Cardiac muscle cell (in vitro differentiated cells and primary cell): ENCODE measurements around the gene SLC25A10. TPM values are rescaled to one million over a fixed set of nuclear protein-coding genes. Genes with fewer than 3 reads are reported as not detected.

Experiments
- DNase-seq, 2 donors: peaks; one replicate each; pipeline versions ENCODE4 v3.0.0 to v3.0.0-alpha.2; 2010 to 2017; ENCODE audit warnings: low read depth in 1 of 2, low spot score in 1 of 2
- H3K27ac ChIP-seq: fragments of 200-600 bp; sonication (generic); 2 replicates; pipeline ENCODE4 v1.5.1; 2016
- H3K27me3 ChIP-seq: fragments of 200-600 bp; sonication (generic); 2 replicates; pipeline ENCODE4 v1.6.0; 2016; ENCODE audit warnings: control low read depth
- H3K36me3 ChIP-seq: fragments of 200-600 bp; sonication (generic); 2 replicates; pipeline ENCODE4 v1.5.1; 2016; ENCODE audit warnings: control low read depth
- H3K4me1 ChIP-seq: fragments of 200-600 bp; sonication (generic); 2 replicates; pipeline ENCODE4 v1.8.1; 2017; ENCODE audit warnings: low read depth, mild to moderate bottlenecking, mixed run types
- H3K4me3 ChIP-seq: fragments of 200-600 bp; sonication (generic); 2 replicates; pipeline ENCODE4 v1.5.1; 2016; ENCODE audit warnings: mild to moderate bottlenecking
- H3K9me3 ChIP-seq: fragments of 200-600 bp; sonication (generic); 2 replicates; pipeline ENCODE4 v1.5.1; 2017; ENCODE audit warnings: low read depth, mild to moderate bottlenecking, control low read depth
- polyA plus RNA-seq: library from polyadenylated mRNA; unstranded; fragments of >200 nt; fragmentation: Nextera tagmentation; extraction: Ambion mirVana; gene quantifications from 2 replicates; pipeline ENCODE4 v1.2.1, GENCODE V29; 2016
- total RNA-seq: library from RNA; depleted of rRNA; stranded (reverse); fragments of >200 nt; gene quantifications from 2 replicates; pipeline ENCODE4 v1.2.3, GENCODE V29; 2016
- TF ChIP-seq, protein P1 (sequence below): IDR thresholded peaks from 2 replicates; pipeline ENCODE4 v1.5.1; 2012; ENCODE audit warnings: low read depth, mild to moderate bottlenecking, low read length

Gene SLC25A10
- total and polyA plus RNA-seq, 2 experiments from 2014 or later = 29.3 to 52.2 TPM

DNA sequence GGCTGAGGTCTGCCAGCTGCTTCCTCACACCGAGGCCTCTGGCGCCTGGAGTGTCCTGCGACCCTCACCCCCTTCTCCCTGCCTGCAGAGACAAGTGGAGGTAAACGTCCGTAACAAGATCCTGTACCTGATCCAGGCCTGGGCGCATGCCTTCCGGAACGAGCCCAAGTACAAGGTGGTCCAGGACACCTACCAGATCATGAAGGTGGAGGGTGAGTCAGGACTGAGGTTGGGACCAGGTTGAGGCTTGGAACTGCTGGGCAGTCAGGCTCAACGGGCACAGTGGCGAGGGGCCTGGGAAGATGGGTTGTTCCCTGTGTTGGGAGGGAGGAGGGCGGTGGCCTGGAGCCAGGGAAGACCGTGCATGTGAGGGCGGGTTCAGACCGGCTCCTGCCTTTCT, 23.5 kb upstream of the SLC25A10 start:
- no peaks in the 10 kb centered on the region for H3K27me3 ChIP-seq
- no peaks in the 10 kb centered on the region for H3K9me3 ChIP-seq
- no peak overlapping the region for H3K27ac ChIP-seq
- H3K4me1 ChIP-seq = peaks cover 8% of the 10 kb centered on the region
- H3K4me3 ChIP-seq = no peak overlapping the region
- DNase-seq = no peak
- peaks cover 29% of the 10 kb centered on the region for H3K36me3 ChIP-seq
- TF ChIP-seq, protein P1, sequence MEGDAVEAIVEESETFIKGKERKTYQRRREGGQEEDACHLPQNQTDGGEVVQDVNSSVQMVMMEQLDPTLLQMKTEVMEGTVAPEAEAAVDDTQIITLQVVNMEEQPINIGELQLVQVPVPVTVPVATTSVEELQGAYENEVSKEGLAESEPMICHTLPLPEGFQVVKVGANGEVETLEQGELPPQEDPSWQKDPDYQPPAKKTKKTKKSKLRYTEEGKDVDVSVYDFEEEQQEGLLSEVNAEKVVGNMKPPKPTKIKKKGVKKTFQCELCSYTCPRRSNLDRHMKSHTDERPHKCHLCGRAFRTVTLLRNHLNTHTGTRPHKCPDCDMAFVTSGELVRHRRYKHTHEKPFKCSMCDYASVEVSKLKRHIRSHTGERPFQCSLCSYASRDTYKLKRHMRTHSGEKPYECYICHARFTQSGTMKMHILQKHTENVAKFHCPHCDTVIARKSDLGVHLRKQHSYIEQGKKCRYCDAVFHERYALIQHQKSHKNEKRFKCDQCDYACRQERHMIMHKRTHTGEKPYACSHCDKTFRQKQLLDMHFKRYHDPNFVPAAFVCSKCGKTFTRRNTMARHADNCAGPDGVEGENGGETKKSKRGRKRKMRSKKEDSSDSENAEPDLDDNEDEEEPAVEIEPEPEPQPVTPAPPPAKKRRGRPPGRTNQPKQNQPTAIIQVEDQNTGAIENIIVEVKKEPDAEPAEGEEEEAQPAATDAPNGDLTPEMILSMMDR = no peak

DNA sequence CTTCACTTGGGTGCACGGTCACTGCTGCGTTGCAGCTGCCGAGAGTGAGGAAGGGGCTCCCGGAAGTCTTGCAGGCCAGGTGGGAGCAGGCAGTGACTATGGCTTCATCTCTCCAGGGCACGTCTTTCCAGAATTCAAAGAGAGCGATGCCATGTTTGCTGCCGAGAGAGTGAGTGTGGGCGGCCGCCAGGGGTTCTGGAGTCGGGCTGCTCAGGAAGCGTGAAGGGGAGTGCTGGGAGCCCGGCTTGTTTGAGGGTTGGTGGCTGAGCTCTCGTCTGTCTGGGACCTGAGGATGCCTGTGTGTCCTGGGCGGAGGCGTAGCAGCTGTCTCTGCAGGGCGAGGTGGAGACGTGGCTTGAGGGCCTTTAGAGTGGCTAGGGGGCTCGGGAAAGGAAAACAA, 22.0 kb upstream of the SLC25A10 start:
- no peak overlapping the region for H3K27ac ChIP-seq
- peaks cover 2% of the 10 kb centered on the region for H3K4me1 ChIP-seq
- no peaks in the 10 kb centered on the region for H3K27me3 ChIP-seq
- peaks cover 35% of the 10 kb centered on the region for H3K36me3 ChIP-seq
- no peak overlapping the region for H3K4me3 ChIP-seq
- TF ChIP-seq, protein P1 = no peak
- DNase-seq = no peak
- no peaks in the 10 kb centered on the region for H3K9me3 ChIP-seq

DNA sequence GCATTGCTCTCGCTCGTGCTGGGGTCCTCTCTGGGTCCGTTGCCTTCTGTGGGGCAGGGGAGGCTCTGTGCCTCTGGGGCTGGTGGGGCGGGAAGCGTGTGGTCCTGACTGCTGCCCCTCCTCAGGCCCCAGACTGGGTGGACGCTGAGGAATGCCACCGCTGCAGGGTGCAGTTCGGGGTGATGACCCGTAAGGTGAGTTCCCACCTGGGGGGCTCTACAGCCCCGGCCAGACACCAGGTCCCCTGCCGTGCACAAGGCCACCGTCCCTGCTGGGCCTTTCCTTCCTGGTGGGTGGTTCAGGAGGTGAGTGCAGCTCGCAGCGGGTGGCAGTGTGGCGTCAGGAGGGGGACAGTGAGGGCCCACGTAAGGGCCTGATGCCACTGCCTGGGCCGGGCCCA, 21.5 kb upstream of the SLC25A10 start:
- H3K27me3 ChIP-seq = no peaks in the 10 kb centered on the region
- DNase-seq = no peak
- H3K4me3 ChIP-seq = no peak overlapping the region
- H3K9me3 ChIP-seq = no peaks in the 10 kb centered on the region
- H3K36me3 ChIP-seq = peaks cover 39% of the 10 kb centered on the region
- H3K4me1 ChIP-seq = no peaks in the 10 kb centered on the region
- no peak overlapping the region for H3K27ac ChIP-seq
- TF ChIP-seq, protein P1 = no peak

DNA sequence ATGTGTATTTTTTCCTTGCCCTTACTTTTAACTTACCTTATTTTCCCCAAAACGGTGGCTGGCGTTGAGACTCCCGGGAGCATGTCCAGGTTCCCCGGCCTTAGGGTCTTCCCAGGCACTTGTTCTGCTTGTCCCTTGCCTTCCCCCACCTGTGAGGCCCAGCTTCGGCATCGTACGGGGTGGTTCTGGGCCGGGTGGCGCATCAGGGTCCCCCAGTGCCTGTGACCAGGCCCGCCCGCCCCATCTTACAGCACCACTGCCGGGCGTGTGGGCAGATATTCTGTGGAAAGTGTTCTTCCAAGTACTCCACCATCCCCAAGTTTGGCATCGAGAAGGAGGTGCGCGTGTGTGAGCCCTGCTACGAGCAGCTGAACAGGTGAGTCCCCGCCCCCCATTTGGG, 20.9 kb upstream of the SLC25A10 start:
- Histone ChIP-seq H3K4me1 (no peaks in the 10 kb centered on the region), H3K9me3 (no peaks in the 10 kb centered on the region), H3K27me3 (no peaks in the 10 kb centered on the region), H3K27ac (no peak overlapping the region), H3K36me3 (peaks cover 40% of the 10 kb centered on the region), H3K4me3 (no peak overlapping the region)
- no peak for DNase-seq
- TF ChIP-seq, protein P1 = no peak

DNA sequence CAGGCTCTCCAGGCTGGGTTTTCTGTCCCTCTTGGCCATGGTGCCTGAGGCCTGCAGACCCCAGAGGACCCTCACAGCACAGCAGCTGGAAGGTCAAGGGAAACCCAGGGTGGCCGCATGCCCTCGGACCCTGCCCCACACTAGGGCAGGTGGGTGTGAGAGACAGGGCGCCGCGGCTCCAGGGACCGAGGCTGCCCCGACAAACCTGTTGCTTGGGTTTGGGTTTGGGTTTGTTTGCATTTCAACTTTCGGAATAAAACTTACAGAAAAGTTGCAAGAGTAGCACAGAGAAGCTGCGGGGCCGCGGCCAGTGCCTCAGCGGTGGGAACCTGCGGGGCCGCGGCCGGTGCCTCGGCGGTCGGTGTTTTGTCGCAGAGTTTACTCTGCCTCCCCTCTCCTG, 20.5 kb upstream of the SLC25A10 start:
- no peaks in the 10 kb centered on the region for H3K9me3 ChIP-seq
- peaks cover 40% of the 10 kb centered on the region for H3K36me3 ChIP-seq
- no peak overlapping the region for H3K27ac ChIP-seq

More for the DNA sequence above, 20.5 kb upstream of the SLC25A10 start:
- DNase-seq = no peak
- Histone ChIP-seq H3K4me3 (no peak overlapping the region), H3K27me3 (no peaks in the 10 kb centered on the region), H3K4me1 (no peaks in the 10 kb centered on the region)
- TF ChIP-seq, protein P1 = no peak
